NT2/D1 (cell line): ENCODE data around the gene SKP1.

Experiments
- SUZ12 ChIP-seq: IDR thresholded peaks from 2 replicates; pipeline ENCODE4 v1.6.1; 2011; ENCODE audit not compliant: insufficient read length, insufficient read depth; ENCODE audit errors: extremely low read depth
- YY1 ChIP-seq: IDR thresholded peaks from 2 replicates; pipeline ENCODE4 v1.6.1; 2011; ENCODE audit not compliant: insufficient read length, insufficient read depth

DNA sequence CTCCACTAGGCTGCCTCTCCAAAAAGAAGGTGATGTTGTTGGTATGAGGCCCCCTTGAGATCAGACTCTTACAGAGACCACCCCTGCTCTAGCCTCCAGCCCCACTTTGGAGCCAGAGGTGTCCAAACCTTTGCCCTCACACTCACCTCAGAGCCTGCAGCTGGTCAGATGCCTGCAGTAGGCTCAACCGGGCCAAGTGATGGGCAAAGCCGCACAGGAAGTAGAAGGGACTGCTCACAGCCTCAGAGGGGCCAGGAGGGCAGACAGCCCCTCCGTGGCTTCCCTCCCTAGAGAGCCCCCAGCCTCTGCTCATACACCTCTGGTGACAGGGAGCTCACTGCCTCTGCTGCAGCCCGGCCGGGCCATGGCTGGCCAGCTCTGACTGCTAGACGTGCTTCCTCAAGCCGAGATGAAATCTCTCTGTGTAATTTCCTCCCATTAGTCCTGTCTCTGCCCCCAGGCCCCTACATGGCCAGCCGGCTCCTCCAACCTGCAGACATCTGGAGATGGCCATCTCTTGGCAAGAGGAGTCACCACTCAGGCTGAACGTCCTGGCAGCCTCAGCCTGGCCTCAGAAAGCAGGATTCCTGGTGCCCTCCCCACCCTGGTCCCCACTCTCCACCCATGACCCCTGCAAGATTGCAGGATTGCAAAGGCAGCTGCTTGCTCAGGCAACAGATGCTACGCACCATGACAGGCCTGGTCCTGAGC is 69.6 kb downstream of the SKP1 start:
- TF ChIP-seq SUZ12 (no peak), YY1 (no peak)
